GM21723 (cell line): ENCODE measurements around the gene SF3B3.
"Not testable (repeated sequence)": the region's sequence is repeated elsewhere in the genome, so short reads cannot be mapped to it uniquely, and the experiment has no call there.

Experiments used
- ATAC-seq: cut with Tn5 transposase; IDR thresholded peaks from one replicate; pipeline ENCODE4 v1.9.1; 2021; ENCODE audit warnings: mild to moderate bottlenecking, moderate library complexity; ENCODE audit not compliant: unreplicated experiment

The SF3B3 gene

GRCh38 chr16:70588565-70588964 is 64.9 kb downstream of the SF3B3 start:
- no peak for ATAC-seq

GRCh38 chr16:70589416-70589815 is 65.8 kb downstream of the SF3B3 start:
- ATAC-seq: not testable (repeated sequence)

GRCh38 chr16:70589998-70590471 is 66.4 kb downstream of the SF3B3 start:
- ATAC-seq: no peak

- ATAC-seq: no peak
Measured at GRCh38 chr16:70590722-70591415, 67.3 kb downstream of the SF3B3 start.

- ATAC-seq: no peak
Measured at GRCh38 chr16:70591615-70592014, 68.0 kb downstream of the SF3B3 start.

- ATAC-seq: no peak
Measured at GRCh38 chr16:70592106-70592571, 68.5 kb downstream of the SF3B3 start.

GRCh38 chr16:70593544-70593943 is 69.9 kb downstream of the SF3B3 start:
- ATAC-seq: no peak

GRCh38 chr16:70594569-70594968 is 71.0 kb downstream of the SF3B3 start:
- no peak for ATAC-seq

- no peak for ATAC-seq
Measured at GRCh38 chr16:70597135-70597835, 73.7 kb downstream of the SF3B3 start.

- ATAC-seq: no peak
Measured at GRCh38 chr16:70598937-70599503, 75.4 kb downstream of the SF3B3 start.

- ATAC-seq: no peak
Measured at GRCh38 chr16:70600730-70601129, 77.1 kb downstream of the SF3B3 start.

- ATAC-seq: no peak
Measured at GRCh38 chr16:70601576-70602575, 78.3 kb downstream of the SF3B3 start.

- no peak for ATAC-seq
Measured at GRCh38 chr16:70602831-70603230, 79.2 kb downstream of the SF3B3 start.

GRCh38 chr16:70604407-70605282 is 81.0 kb downstream of the SF3B3 start:
- no peak for ATAC-seq

GRCh38 chr16:70605283-70605657 is 81.7 kb downstream of the SF3B3 start:
- no peak for ATAC-seq

- no peak for ATAC-seq
Measured at GRCh38 chr16:70608521-70608920, 84.9 kb downstream of the SF3B3 start.

GRCh38 chr16:70610273-70611223 is 86.9 kb downstream of the SF3B3 start:
- no peak for ATAC-seq

GRCh38 chr16:70611224-70611598 is 87.6 kb downstream of the SF3B3 start:
- no peak for ATAC-seq
